Ramos (cell line): ENCODE measurements around the gene KDM5B.

ENCODE experiments used
- in situ Hi-C: fragments of 300-500 bp; cut with MboI; formaldehyde crosslinking; loops from one replicate; pipeline ENCODE4 v1.14.3; 2022; ENCODE audit warnings: low sequenced_read_pairs; ENCODE audit not compliant: unreplicated experiment

The KDM5B gene

DNA sequence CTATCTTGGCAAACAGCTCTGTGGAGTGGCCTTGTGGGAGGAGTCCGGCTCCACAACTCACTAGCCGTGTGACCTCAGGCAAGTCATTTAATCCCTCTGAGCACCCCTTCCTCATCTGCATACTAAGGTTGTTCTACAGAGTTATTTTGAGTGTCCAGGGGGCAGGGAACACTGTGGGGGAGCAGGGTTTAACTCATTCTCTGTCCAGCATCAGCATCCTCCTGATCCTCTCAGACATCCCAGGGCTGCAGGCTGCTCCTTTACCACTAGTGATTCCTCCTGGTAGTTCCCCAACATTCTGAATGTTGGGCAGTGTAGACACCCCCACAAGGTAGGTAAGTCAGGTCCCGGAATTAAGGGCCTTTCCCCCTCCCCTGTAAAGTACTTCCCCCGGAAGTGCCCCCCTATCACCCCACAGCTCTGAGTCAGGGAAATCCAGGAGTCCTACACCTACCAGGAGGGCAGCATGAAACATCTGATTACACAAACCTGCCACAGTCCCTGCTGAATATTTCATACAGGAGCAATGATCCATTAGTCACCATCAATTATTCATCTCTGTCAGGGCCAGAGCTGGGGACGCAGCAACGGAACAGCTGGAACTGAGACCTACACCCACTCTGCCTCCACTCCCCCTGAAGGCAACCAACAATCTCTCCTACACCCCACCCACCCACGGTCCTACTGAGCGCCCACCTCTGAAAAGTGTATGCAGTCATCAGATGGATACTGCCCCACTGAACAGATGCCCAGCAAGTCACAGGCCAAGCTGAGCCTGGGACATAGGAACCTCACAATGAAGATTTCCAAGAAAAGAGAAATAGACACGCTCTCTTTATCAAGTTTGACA lies 118.5 kb downstream of the KDM5B start:
- in situ Hi-C loops: no loop called here

DNA sequence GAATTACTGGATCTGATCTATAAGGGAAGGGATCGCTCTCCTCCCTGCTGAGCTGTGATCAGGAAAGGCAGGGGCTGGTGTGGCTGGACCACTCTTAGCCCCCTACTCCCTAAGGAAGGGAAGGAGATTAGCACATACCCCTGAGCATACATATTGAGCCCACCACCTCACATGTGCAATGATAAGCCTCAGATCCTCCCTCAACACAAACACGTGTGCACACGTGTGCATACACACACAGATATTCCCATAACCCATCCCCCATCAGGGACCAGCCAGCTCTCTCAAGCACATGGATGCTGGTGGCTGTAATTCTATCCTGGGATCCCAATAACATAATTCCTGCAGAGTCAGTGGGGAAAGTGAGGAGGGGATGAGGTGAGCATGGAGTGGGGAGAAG lies 119.1 kb downstream of the KDM5B start:
- in situ Hi-C loops: no loop called here

GRCh38 chr1:202688401-202688800 lies 119.8 kb downstream of the KDM5B start:
- in situ Hi-C loops: no loop called here

GRCh38 chr1:202687798-202688197 lies 120.4 kb downstream of the KDM5B start:
- in situ Hi-C loops: no loop called here

DNA sequence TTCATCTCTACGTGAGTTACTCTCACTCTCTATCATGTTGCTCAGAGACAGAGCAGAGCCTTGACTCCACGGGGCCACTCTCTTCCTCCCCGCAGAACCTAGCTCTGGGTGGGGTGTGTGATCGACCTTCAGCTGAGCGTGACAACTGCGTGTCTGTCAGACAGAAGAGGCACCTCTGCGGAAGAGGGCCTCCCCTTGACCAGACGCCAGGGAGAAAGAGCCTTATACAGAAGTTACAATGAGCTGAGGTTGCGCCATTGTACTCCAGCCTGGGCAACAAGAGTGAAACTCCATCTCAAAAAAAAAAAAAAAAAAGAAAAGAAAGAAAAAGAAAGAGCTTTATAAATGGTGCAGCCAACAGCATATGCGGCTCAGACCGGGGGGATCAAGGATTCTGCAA lies 120.9 kb downstream of the KDM5B start:
- in situ Hi-C loops: no loop called here

GRCh38 chr1:202685641-202686040 lies 122.6 kb downstream of the KDM5B start:
- in situ Hi-C loops: no loop called here

DNA sequence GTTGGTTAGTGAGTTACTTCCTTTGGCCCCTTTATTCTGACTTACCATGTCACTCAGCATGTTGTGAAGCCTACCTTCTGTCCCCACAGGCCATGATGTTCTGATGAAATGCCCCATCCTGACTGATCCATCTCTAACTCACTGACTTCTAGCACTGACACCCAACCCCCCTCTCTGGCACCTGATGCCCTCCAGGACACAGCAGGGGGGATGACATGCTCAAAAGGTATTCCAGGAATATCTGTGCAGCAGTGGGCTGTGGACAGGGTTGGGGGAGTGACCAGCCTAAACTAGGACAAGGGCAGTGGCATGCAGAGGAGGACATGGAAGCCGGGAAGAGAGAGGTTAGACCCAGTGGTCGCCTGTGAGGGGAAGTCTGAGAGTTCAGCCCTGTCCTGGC lies 123.5 kb downstream of the KDM5B start:
- in situ Hi-C loops: no loop called here

GRCh38 chr1:202683029-202683428 lies 125.2 kb downstream of the KDM5B start:
- in situ Hi-C loops: no loop called here

DNA sequence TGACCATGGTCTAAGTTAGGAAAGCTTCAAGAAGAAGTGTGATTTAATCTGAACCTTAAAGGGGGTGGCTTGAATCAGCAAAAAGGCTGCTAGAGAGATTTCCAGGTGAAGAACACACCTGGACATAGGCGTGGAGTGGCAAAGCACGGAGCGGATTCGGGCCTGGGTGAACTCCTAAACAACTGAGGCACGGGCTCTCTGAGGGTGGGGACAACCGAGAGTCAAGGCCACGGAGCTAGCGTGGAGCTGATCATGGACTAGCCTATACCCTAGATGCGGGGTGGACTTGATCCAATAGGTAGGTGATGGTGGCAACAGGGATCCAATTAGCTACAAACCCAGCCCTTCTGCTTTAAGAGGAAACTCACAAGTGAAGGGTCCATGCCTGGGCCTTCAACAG lies 125.7 kb downstream of the KDM5B start:
- in situ Hi-C loops: no loop called here

DNA sequence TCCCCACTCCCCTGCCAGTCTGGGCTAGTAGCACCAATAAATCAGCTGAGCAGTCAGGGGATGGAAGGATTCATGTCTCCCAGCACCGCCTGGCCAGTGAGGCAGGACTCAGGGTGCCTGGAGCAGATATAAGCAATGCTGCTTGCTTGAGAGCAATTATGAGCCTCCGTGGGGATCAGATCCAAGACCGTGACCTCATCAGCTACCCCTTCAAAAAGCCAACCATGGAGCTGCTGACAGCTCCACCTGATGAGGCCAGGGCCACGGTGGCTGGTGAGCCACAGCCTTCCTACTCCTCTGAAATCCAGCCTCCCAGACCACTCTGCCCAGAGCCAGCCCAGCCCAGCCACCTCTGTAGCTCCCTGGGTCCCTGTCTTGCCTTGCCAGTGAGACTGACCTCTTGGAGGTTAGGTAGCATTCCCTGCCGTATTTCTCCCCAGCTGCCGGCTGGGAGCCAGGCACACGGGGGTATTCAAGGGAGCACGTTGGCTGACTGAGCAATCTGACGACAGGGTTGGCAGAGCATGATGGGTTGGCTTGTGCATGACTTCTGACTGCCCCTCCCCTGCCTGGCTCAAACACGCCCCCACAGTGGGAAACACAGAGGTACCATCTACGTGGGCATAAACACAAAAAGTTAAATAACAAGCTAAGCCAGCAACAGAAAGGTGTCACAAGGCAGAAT lies 126.3 kb downstream of the KDM5B start:
- in situ Hi-C loops: no loop called here

DNA sequence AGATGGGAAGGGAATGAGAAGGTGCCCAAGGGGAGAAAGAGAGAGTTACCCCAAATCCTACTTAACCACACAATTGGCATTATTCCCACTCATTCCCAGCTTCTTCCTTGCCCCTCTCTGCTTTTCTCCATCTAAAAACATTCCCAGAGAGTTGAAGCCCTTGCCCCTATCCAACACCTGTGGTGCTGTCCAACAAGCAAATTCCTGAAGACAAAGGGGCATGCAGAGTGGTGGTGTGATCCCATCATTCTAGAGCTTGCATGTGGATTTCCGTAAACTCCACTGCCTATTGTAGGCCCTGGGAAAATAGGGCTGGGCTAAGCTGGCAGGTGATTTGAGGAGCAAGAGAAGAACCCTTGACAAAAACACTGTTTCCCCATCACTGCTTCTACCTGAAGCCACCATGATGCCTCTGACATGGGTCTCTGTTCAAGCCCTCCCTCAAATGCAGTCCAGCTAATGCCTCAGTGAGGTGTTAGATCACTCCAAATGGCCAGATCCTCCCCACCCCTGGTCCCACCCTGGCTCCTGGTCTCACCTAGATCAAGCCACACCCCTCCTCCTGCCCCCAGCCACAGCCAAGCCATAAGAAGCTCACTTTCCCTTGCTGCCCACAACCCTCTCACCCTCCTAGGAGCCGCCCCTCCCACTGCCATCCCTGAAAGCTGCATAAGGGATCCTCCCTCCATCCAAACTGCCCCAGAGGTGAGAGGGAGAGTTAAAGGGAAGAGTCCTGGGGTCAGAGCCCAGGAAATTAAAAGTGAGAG lies 127.5 kb downstream of the KDM5B start:
- in situ Hi-C loops: no loop called here

- in situ Hi-C loops: no loop called here
These were observed 128.6 kb downstream of the KDM5B start for GRCh38 chr1:202679406-202680177.

DNA sequence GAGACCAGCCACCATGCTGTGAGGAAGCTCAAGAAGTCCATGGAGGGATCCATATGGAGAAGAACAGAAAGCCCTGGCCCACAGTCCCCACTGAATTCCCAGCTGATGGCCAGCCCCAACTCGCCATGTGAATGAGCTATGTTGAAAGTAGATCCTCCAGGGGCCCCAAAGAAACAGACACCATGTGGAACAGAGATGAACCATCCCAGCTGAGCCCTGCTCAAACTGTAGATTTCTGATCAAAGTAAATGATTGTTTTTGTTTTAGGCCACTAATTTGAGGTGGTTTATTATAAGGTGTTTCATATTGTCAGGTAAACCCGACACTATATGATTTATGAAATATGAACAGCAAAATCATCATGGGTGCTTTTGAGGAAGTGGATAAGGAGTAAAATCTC lies 130.8 kb downstream of the KDM5B start:
- in situ Hi-C loops: no loop called here
